Inflammatory macrophage treated with lipopolysaccharide for 1 hour (primary cell): ENCODE results near the gene ZNRD2.

Experiments
- DNase-seq, 2 donors: peaks; one replicate each; pipeline ENCODE4 v3.0.0-alpha.2; 2020 to 2022

ZNRD2 gene

DNA sequence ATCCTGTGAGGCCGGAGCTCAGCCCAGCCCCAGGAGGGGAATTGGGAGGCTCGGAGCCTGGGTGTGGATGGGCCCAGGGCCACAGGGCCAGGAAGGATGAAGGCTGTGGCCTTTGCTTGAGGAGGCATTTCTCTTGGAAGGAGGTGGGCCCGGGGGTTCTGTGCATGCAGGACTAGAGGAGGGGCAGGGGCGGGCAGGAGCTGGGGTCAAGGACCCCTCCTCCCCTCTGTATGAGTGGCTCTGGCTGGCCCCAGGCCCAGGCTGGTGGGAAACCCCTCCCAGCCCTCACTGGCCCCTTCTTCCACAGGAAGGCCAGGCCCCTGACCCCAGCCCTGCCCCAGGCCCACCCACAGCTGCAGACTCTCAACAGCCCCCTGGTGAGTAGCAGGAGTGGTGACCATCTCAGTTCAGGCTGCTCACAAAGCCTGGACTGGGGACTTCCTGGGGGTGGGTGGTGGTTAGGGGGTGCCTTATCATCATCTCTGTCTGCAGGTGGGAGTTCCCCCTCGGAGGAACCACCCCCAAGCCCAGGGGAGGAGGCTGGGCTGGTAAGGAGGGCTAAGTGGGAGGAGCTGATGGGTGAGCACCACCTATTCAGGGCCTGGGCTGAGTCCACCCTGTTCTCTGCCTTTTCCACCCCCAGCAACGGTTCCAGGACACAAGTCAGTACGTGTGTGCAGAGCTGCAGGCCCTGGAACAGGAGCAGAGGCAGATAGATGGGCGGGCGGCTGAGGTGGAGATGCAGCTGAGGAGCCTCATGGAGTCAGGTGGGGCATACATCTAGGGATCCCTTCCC lies 19.4 kb downstream of the ZNRD2 start:
- DNase-seq = no peak

DNA sequence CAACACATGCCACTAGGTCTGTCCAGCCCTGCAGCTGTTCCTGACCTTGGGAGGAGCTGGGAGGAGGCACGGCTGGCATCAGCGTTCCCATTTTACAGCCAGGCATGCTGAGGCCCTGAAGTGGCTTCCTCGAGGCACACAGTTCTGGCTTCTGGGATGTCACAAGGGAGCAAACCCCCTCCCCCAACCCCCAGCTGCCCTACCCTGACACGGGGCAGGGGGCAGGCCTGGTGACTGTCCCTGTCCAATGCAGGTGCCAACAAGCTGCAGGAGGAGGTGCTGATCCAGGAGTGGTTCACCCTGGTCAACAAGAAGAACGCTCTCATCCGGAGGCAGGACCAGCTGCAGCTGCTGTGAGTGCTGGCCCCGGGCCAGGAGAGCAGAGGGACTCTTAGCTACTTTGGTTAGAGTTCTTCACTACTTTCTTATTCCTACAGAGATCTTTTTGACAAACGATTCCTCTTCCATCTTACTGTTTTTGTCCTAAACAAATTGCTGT lies 20.0 kb downstream of the ZNRD2 start:
- DNase-seq = no peak

DNA sequence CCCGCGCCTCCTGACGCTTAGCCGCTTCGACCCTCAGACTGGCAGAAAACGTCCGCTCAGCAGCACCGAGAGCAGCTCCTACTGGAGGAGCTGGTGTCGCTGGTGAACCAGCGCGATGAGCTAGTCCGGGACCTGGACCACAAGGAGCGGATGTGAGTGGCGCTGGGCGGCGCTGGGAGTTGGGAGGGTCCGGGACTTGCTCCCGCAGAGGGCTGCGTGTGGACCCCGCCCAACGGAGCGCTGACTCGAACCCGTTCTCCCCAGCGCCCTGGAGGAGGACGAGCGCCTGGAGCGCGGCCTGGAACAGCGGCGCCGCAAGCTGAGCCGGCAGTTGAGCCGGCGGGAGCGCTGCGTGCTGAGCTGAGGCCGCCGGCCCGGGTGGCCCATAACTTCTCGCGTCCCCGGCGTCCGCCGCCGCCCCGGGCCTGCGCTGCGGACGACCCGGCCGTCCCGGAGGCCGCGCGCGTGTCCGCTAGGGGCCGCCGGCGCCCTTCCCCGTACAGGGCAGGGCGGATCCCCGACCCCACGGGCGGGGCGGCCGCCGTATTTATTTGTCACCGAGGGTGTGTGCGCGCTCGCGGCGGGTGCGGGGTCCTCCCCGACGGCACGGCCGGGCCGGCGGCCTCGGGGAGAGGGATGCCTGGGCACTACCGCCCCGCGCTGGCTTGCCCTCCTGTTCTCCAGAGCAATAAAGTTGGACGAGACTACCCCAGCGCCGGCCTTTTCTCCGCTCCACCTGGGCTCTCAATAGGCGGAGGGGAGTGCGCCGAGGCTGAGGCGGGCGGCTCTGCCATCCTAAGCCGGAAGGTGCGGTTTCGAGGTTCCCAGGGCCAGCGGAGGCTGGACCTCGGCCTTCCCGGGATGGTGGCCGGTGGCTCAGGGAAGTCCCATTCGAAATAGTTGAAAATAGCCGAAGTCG lies 21.9 kb downstream of the ZNRD2 start:
- DNase-seq = no peak

DNA sequence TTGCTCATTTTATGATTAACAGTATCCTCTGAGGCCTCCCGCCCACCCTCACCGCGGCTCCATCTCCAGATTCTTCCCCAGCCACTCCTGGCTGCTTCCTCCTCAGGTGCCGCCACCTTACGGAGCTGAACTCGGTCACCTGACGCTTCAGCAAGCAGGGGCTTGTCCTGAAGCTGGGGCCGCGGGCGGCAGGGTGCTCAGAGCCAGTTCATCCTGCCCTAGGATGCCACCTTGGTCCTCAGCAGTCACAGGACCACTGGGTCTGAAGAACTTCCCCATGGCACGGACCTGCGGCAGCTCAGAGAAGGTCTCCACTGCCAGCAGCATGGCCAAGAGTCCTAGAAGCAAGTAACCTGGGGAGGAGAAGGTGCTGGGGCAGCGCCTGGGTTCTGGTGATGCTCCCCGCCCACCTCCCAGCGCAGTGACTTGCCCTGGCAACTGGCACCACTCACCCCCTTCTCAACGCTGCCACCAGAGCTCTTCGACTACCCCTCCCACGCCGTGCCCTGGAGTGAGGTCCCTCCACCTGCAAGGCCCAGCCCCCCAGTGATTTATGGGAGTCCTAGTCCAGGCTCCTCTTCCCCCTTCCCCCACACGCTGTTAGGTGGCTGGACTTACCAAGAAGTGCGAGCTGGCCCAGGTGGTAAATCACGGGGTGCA lies 22.7 kb downstream of the ZNRD2 start:
- no peak for DNase-seq

DNA sequence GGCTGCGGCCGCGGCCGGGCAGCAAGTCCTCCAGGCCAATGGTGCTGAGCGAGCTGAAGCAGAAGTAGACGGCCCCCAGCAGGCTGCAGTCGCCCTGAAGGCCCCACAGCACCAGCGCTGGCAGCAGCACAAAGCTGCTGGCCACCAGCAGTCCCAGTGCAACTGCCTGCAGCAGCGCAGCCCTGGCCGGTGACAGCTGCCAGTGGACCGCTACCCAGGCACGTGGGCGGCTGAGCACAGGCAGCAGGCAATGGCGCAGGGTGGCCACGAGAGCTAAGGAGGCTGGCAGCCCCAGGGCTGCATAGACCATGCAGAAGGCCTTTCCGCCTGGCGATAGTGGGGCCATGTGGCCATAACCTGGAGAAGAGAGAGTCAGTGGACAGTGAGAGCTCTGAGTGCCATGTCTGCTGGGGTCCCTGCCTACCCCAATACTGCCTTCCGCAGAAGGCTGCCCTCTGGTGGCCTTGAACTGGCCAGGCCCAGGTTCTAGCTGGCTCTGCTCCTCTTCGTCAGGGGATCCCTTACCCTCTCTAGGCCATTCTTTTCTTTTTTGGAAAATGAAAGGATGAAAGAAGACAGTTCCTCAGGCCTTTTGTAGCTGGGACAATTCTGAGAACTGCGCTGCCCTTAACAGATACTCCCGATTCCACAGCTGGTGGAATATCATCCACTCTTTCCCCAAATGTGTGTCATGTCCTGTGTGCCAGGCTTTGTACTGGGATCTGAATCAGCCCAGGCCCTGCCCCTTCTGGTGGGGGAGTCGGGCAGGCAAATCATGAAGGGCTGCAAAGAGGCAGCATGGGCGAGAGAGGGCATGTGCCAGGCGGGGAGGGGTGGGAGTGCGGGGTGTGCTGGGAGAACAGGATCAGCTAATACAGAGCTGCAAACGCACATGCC lies 23.5 kb downstream of the ZNRD2 start:
- DNase-seq = peak in 1 of 2 donors; percentile 44

DNA sequence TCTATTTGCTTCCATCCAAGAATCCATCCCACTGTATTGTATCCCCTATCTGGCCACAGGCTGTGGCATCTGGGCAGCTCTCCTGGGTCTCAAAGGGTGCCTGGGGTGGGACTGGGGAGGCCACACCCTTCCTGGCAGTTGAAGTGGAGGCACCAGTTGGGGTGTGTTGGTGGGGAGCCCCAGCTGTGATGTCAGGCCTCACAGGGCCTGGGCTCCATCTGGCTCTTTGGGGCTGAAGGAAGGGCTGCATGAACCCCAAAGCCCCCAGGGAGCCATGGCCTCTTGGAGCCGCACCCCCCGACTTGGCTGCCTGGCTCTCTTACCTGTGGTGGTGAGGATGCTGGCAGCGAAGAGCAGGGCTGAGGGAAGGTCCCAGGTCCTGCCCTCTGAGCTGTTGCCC lies 24.9 kb downstream of the ZNRD2 start:
- no peak for DNase-seq

DNA sequence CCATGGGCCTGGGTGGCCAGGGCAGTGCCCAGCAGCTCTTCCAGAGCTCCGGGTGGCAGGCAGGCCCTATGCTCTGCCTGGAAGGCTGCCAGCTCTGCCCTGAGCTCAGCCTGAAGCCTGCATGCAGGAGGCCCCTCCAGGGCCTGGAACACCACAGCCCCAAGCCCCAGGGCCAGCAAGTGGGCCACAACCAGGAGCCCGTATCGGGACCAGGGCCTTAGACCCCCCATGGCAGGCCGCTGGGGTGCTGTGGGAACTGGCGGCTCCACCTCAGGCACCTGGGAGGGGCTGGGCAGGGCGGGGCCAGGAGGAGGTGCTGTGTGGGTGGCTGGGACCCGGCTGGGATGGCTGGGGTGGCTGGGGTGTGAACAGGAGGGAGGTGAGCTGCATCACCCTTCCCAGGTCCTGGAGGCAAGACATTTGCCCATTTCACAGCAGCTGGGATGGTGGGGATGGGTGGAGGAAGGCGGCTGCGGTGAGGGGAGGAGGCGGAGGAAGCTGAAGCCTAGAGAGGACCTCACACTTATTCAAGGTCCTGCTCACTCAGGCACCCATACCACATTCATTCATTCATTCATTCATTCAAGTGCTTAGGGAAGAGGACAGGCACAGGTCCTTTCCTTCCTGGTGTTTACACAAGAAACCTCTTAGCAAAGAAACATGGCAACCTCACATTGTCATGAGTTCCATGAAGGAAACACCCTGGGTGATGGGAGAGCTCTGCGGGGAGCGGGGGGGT lies 25.4 kb downstream of the ZNRD2 start, which contains the start of gene KCNK7:
Gene KCNK7 (minus strand): TSS at position 258 of the 739 bp plus-strand sequence. CDS start 28 bp downstream, at position 230.
- DNase-seq = no peak

DNA sequence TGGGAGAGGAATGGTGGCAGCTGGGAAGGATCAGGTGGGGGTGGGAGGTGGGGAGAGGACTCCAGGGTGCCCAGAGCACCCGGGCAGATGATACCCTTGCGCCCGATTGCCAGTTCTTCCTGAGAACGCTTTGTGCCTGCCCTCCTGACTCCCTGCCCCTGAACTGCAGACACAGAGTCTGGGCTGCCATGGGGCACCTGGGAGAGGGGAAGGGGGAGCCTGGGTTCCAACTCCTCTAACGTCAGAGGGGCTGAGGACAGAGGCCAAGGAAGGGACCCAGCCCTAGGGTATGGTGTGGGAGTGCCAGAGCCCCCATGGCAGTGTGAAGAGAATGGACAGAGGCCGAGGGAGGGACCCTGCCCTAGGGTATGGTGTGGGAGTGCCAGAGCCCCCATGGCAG lies 26.2 kb downstream of the ZNRD2 start:
- no peak for DNase-seq

DNA sequence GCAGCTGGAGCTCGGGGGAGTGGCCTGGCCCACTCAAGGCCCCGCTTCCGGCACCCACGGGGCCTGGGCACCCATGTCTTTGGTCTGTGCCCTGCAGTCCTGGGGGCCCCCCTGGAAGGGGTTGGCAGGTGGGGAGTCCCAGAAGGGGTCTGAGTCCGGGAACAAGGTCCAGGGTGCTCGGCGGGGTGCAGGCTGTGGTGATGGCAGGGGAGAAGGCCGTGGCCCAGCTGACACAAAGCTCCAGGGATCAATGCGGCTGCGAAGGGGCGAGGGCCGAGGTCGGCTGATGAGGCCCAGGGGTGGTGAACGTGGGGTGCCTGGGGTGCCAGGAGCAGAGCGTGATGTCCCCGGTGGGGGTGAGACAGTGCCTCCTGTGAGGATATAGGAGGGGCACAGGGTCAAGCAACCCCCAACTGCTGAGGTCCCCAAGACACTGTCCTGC lies 28.0 kb downstream of the ZNRD2 start:
- DNase-seq = no peak

DNA sequence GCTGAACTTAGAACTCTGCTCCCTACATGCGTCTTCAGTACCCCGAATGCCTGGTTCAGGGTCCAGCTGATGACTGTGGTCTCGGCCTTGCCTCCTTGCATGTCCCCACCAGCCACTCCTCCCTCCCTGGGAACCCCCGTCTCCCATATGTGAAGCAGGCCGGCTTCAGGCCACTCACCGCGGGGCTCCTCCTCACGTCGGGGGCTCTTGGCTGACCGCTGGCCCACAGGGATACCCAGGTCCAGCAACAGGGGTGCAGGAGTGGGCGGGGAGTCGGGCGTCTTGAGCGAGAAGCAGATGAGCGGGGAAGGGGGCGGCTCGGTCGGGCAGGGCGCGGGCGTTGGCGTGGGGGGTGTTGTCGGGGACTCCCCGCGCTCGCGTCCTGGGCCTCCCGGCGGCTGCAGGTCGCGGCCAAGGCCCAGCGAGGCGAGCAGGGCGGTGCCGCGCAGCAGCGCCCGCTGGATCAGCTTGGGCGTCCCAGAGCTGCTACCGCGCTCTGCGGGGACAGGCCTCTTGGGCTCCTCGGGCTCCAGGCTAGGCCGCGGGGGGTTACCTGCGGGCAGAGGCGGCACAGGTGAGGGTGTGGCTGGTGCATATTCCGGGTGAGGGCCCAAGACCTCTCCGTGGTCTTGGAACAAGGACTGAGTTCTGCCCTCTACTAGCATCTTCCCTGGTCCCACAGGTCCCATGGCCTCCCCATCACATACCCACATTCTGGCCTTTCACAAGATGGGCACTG lies 29.1 kb downstream of the ZNRD2 start:
- DNase-seq = no peak

DNA sequence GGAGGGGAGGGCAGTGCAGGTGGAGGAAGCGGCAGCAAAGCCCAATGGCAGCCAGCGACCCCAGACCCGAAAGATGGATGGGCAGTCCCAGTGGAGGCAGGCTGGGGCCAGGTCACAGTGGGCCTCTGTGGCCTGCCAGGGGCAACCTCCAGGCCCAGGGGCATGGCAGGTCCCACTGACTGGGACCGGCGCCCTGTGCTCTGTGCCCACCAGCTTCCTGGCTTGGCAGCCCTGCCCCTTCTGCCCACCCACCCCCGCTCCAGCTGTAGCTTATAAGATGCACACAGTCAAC lies 29.6 kb downstream of the ZNRD2 start:
- no peak for DNase-seq

DNA sequence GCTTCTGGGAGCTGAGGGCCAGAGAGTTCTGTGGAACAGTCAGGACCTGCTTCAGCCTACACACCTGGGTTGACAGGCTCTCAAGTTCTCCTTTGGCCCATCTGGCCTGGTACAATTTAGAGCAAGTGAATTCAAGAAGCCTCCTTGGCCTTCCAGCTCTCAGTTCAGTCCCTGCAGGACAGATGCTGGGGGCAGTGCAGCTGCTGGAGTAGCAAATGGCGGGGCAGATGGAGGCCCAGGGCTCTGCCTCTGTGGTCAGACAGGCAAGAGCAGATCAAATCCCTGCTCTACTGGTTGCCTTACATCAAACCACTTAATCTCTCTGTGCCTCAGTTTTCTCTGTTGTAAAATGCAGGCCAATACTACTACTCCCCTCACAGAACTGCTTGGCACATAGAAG lies 34.0 kb downstream of the ZNRD2 start:
- no peak for DNase-seq

DNA sequence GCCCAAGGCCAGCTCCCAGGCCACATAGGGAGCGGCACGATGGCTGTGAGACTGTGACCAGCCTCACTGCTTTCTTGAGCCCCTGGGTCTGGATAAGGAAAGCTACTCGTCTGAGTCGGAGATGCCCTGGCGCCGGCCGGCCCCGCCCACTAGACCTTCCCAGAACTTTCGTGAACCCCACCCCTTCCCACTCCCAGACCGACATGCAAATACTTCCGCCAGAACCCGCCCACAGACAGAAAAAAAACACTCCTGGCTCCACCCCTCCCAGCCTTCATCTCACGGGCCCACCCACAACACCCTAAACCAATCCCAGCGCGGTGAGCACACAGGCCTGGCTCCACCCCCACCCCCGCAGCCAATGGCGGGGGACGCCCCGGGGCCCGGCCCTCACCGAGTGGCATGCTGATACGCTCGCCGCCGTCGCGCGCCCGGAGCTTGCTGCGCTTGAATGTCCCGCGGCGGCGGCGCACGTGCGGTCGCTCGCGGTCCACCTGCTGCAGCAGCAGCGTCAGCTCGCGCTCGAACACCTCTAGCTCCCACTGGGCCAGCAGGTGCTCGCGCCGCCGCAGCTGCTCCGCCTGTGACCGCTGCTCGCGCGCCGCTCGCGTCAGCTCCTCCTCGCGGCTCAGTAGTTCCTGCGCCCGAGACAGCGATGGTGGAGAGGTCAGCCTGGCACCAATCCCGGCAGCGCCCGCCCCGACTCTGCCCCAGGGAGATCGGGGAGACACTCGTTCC lies 36.8 kb downstream of the ZNRD2 start:
- DNase-seq = peak; percentile 80

DNA sequence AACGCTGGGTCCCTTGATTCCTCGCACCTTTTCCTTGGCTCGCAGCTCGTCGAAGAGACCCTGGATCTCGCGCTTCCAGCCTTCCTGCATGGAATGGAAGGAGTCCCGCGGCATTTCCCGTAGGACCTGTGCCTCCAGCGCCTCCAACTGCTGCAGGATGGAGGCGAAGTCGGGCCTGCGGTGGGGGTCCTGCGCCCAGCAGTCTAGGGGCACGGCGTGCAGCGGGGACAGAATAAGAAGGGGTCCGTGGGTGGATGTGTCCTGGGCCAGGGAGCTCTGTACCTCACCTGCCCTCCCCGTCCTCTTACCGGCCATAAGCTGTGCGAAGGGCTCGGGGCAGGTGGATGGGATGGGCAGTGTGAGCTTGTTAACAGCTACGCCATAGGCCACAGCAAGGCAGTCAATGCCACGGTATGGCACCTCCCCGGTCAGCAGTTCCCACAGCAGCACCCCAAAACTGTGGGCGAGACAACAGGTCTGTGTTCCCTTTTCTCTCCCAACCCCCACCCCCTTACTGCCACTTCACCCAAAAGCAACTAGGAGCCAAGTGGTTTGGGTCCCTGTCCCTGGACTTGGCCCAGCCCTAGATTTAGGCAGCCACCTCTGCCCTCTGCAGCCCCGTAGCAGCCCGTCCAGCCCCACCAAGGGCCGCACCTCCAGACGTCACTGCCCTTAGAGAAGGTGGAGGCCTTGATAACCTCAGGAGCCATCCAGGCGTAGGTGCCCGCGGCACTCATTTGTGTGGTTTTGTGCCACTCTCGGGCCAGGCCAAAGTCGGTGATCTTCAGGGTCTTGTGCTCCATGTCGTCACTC lies 37.5 kb downstream of the ZNRD2 start:
- DNase-seq = no peak

DNA sequence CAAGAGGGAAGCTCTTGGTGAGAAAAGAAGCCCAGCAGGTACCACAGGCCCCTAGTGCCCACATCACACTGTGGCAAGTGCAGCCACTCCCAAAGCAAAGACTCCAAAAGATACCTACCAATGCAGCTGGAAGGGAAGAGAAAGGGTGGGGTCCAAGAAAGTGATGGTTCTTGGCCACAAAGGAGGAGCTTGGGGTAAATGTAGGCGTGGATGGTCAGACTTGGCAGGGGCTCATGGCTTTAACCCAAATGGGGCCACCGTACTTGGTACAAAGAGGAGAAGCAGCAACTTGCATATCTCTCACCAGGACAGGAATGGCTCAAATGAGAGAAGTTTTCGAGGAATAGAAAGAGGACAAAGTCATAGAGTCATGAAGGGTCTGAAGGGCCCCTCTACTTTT lies 39.0 kb downstream of the ZNRD2 start:
- DNase-seq = no peak

DNA sequence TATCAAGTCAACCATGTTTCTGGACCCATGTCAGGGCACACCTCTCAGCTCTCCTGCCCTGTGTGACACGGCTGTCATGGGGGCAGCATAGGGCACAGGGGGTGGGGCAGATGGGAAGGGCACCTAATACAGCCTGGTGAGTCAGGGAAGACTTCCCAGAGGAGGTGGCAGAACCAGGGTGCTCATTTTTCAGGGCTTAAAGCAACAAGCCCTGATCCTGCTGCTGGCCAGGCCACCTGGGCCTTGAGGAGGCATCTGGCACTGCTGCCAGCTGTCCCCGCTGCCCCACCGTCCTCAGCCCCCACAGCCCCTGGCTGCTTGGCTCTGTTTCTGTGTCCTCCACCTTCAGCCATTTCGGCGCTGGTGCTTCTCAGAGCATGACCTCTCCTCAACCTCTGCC lies 39.4 kb downstream of the ZNRD2 start:
- no peak for DNase-seq

DNA sequence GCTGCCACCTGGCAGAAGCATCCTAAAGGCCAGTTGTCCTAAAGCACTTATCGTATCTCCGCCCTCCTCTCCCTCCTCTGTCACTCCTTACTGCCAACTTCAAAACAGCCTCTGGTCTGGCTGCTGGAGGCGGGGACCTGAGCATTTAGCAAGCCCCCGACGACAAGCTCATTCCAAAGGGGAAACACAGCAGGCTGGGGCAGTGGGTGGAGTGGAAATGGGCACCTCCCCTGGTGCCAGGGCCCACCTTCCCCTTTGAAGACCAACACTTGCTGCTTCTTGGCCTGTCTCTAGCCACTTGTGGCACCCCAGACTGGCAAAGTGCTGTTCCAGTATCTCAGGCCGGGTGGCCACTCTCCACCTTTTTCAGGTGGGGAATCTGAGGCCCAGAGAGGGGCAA lies 40.1 kb downstream of the ZNRD2 start:
- DNase-seq = peak in 1 of 2 donors; percentile 38

DNA sequence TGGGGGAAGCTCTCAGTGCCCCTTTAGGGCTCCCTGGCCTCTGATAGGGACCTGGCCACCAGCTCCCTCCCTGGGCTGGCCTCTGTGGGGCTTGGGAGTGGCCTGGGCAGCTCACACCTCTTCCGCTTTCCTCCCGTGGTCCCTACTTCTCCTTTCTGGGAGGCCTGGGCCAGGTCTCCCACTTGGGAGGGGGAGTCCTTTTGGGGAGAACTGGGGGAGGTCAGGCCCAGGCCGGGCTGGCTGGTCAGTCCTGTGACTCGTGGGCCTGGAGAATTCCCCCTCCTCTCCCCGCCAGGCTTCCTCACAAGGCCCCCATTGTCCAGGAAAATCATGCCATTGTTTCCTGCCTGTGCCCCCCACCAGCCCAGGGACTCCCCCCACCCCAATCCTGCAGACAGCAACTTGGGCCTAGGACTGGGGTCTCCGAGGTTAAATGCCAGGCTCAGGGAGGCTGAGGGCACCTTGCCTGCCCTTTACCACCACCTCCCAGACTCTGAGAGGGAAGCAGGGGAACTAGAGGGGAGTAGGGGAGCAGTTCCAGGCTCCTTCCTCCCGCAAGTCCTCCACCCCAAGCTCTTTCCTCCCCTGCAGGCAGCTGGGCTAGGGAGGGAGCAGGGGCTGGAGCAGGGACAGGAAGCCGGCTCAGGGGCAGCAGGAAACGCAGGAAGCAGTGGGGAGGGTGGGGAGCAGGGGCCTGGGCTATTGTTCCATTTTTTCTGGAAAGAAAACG lies 40.9 kb downstream of the ZNRD2 start:
- peak; percentile 79 to 93 for DNase-seq
